GM18508 (cell line): ENCODE results near the gene TFR2.

Experiments used
- ATAC-seq: cut with Tn5 transposase; IDR thresholded peaks from one replicate; pipeline ENCODE4 v1.9.1; 2021; ENCODE audit warnings: moderate number of reproducible peaks; ENCODE audit not compliant: insufficient read depth, unreplicated experiment

TFR2 gene

GRCh38 chr7:100641463-100641859 is at the start of gene TFR2:
TFR2 (minus strand) TSS chr7:100641552; CDS start chr7:100641509, 43 bp downstream.
- ATAC-seq: no peak

GRCh38 chr7:100689230-100690135 is 48.1 kb upstream of the TFR2 start:
- ATAC-seq: no peak

GRCh38 chr7:100688326-100688860 is 47.0 kb upstream of the TFR2 start:
- ATAC-seq: no peak

GRCh38 chr7:100687751-100688300 is 46.5 kb upstream of the TFR2 start:
- no peak for ATAC-seq

GRCh38 chr7:100687261-100687660 is 45.9 kb upstream of the TFR2 start:
- no peak for ATAC-seq

DNA sequence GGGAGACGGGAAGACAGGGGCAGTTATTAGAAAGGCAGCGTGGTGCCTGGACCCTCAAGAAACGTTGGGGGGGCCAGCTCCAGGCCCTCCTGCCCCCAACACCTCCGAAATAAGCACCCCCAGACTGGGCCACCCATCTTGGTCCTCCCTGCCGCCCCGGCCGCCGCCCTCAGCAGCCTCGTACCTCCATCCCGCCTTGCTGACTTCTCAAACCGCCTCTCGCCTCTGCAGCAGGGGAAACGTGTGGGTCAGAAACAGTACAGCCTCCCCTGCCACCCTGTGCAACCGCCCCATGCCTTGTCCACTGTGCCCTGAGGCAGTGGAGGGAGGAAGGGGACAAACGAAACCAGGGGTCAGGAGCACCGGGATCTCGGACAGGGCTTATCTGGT is 45.5 kb upstream of the TFR2 start:
- ATAC-seq: no peak

DNA sequence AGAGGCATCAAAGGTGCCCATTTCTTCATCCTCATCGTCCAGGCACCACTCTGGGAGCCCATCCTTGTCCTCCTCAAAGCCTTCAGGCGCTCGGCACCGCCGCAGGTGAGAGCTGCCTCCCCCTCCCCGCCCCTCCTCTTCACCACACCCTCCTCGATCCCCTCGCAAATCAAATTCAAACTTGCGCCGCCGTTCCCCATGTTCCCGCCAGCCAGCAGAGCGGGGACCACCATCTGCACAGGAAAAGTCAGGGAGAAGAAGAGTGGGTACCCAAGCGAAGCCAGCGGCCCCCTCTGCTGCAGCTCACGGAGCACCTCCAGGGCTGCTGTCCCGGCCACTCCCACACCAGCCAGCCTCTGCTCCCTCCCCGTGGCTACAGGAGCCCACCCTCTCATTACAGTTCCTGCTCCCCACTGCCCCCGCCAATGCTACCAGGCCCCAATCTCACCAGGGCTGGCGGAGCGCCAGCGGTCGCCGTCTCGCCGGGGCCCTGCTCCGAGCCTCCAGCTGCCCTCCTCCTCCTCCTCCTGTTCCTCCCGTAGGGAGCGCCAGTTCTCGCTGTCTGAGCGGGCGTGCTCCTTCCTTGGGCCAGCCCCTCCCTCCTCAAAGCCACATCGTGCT is 45.0 kb upstream of the TFR2 start:
- ATAC-seq: no peak

- ATAC-seq: no peak
These were observed 44.3 kb upstream of the TFR2 start for GRCh38 chr7:100685631-100686145.

- ATAC-seq: no peak
These were observed 43.8 kb upstream of the TFR2 start for GRCh38 chr7:100685049-100685605.

- no peak for ATAC-seq
These were observed 43.2 kb upstream of the TFR2 start for GRCh38 chr7:100684534-100685042.

- ATAC-seq: no peak
These were observed 42.5 kb upstream of the TFR2 start for GRCh38 chr7:100683659-100684533.

DNA sequence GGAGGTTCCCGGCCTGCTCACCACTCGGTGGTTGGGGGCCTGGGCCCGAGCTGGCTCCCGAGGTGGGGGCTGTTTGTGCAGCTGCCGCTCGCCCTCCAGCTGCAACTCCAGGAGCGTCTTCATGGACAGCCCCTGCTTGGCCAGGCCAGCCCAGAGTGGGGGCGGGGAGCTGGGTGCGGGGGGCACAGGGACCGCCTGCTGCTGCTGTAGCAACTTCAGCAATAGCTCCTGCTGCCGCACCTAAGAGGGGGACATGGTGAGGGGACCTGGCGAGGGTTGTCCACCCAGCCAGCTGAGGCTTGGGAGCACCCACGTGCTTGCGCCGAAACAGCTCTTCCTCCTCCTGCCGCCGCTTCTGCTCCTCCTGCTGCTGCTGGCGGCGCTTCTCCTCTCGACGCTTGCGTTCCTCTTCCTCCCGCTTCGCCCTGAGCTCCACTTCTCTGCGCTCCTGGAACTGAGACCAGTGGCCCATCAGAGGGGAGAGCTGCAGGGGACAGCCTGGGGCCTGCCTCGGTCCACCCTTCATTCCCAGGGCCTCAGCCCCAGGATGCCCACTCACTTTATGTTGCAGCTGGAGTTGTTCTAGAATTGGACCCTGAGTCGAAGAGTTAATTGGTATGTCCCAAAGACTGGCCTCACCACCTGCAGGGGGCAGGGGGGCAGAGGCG is 41.8 kb upstream of the TFR2 start:
- ATAC-seq: no peak

- ATAC-seq: no peak
These were observed 40.9 kb upstream of the TFR2 start for GRCh38 chr7:100682228-100682741.

DNA sequence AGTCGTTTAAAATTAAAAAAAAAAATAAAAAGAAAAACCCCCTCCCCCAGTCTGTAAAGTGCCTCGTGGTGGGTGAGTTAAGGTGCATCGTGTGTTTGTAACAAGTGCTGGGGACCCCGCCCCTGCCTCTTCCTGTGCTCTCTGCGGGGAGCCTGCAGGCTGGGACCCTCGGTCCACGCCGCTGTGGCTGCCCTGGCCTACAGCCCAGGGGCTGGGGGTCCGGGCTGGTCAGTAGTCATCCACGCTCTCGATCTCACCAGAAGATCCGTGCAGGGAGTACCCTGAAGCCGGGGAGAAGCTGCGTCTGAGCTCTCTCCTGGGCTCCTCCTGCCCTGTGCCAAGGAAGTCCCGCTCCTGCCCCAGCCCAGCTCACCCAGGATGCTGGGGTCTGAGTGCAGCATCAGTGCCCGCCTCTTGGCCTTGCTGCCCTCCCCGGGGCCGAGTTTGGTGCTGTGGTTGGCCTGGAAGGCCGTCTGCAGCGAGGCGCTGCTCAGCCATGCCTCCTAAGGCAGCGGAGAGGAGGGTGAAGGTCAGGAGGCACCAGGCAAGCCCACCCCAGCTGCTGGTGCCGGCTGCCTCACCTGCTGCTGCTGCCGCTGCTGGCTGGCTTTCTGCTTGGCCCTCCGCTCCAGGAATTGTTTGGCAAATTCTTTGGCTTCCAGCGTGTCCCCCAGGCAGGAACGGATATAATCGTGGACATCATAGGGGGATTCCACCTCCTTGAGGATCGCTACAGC is 40.3 kb upstream of the TFR2 start:
- ATAC-seq: no peak

GRCh38 chr7:100680576-100681271 is 39.4 kb upstream of the TFR2 start:
- ATAC-seq: no peak

DNA sequence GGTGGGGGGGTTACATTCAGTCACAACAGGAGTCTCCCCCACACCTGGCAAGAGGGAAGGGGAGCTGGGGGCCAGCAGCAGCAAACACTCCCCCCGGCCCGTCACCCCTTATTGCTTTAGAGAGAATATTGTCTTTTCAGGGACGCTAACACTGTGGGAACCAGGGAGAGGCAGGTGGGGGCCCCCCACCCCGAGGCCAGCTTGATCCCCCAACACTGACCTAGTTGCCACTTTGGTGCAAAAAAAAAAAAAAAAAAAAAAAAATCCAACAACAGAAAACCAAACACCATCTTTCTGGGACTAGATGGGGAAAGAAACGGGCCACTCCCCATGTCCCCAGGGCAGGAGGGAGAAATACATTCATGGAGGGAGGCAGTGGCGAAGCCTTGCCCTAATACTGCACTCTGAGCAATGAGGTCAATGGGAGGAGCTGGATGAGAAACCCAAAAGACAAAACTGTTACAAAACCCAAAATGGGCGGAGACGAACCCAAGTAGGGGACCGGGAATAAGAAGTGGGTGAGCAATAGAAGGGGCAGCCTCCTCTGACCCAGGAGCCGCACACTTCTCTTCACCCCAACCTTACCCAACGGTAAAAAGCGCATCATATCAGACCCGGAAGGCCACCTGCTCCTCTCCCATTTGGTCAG is 38.7 kb upstream of the TFR2 start:
- no peak for ATAC-seq
